ENCODE data around the gene ARHGDIB.

DNA sequence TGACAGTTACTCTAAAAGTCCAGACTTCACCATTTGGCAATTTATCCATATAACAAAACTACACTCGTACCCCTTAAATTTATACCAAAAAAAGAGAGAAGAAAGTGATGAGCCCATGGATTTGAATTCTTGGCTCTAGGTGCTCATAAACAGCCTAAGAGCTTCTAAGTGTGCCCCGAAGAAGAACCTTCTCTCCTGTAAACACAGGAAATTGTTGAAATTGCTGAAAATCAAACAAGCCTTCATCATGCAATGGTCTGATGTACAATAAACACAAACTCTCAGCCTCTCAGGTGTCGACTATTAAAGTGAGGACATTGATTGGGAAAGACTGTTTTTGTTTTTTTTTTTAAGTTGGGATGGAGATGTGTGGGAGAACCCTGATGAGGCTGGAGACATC, 33.2 kb upstream of the ARHGDIB start:
- TF ChIP-seq ZNF274 (IDR thresholded peaks at IDR 0.05; ENCODE audit: low read depth, low read length) (no peak), YY1 (IDR thresholded peaks at IDR 0.05; ENCODE audit: insufficient read depth, insufficient read length) (no peak), SUZ12 (IDR thresholded peaks at IDR 0.05; ENCODE audit: extremely low read depth, insufficient read depth, insufficient read length) (no peak)
